IPS-15b (cell line): ENCODE measurements around the gene DDX31.

Source experiments
- H3K27me3 ChIP-seq: one replicate; pipeline ENCODE4 v1.6.1; 2013; ENCODE audit warnings: low read length; ENCODE audit not compliant: control insufficient read depth, insufficient read depth
- H3K36me3 ChIP-seq: one replicate; pipeline ENCODE4 v1.6.1; 2013; ENCODE audit warnings: low read length; ENCODE audit not compliant: control insufficient read depth, insufficient read depth
- H3K4me1 ChIP-seq: one replicate; pipeline ENCODE4 v1.6.1; 2013; ENCODE audit warnings: mild to moderate bottlenecking, low read length; ENCODE audit not compliant: control insufficient read depth, insufficient read depth
- H3K4me3 ChIP-seq: one replicate; pipeline ENCODE4 v1.5.1; 2013; ENCODE audit warnings: low read depth, low read length
- H3K9ac ChIP-seq: one replicate; pipeline ENCODE4 v1.6.1; 2013; ENCODE audit warnings: low read depth, mild to moderate bottlenecking, low read length
- H3K9me3 ChIP-seq: one replicate; pipeline ENCODE4 v1.6.1; 2013; ENCODE audit warnings: mild to moderate bottlenecking, low read length; ENCODE audit not compliant: control insufficient read depth, insufficient read depth

Gene DDX31

GRCh38 chr9:132647355-132647754 lies 22.4 kb downstream of the DDX31 start:
- no peaks in the 10 kb centered on the region for H3K27me3 ChIP-seq
- H3K36me3 ChIP-seq: peaks cover 34% of the 10 kb centered on the region
- no peaks in the 10 kb centered on the region for H3K9me3 ChIP-seq
- H3K4me1 ChIP-seq: no peaks in the 10 kb centered on the region
- no peak overlapping the region for H3K4me3 ChIP-seq
- H3K9ac ChIP-seq: no peak overlapping the region

DNA sequence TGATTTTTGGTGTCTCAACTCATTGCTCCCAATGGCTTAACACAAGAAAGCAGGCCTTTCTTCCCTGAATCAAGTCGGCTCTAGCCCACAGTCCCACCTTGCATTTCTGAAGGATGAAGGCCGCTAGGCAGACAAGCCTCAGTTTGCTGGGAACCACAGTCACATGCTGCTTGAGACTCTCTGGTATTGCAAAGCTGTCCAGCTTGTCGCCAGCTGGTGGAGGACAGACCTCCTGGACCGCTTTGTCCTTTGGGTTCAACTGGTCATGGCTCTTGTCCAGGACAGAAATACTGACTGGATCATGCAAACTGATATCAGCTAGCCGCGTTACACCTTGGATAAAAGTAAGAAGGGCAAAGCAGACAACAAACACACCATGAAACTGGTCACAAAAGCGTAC lies 23.1 kb downstream of the DDX31 start:
- Histone ChIP-seq H3K4me3 (no peak overlapping the region), H3K36me3 (peaks cover 33% of the 10 kb centered on the region), H3K27me3 (no peaks in the 10 kb centered on the region), H3K9me3 (no peaks in the 10 kb centered on the region), H3K9ac (no peak overlapping the region), H3K4me1 (no peaks in the 10 kb centered on the region)

DNA sequence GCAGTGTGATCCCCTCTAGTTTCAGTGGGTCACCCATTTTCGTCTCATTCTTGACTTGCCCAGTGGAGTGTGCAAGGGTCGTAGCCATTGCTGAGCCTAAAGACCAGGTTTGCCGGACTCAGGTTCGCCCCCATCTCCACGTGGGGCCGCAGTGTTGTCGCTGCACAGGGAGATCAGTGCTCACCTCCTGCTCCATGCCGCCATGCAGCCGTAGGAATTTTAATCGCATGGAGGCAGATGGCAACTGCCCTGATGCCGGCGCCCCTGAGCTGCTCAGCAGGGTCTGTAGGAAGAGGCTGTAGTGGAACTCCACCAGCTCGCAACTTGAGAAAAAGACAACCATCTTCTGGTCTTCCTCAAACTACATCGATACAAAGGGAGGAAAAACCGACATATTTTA lies 24.1 kb downstream of the DDX31 start:
- Histone ChIP-seq H3K27me3 (no peaks in the 10 kb centered on the region), H3K36me3 (peaks cover 35% of the 10 kb centered on the region), H3K4me1 (no peaks in the 10 kb centered on the region), H3K4me3 (no peak overlapping the region), H3K9ac (no peak overlapping the region), H3K9me3 (no peaks in the 10 kb centered on the region)

- Histone ChIP-seq H3K4me1 (no peaks in the 10 kb centered on the region), H3K9ac (no peak overlapping the region), H3K27me3 (no peaks in the 10 kb centered on the region), H3K4me3 (no peak overlapping the region), H3K9me3 (no peaks in the 10 kb centered on the region), H3K36me3 (peaks cover 35% of the 10 kb centered on the region)
Observed at GRCh38 chr9:132645306-132645705, 24.5 kb downstream of the DDX31 start.

DNA sequence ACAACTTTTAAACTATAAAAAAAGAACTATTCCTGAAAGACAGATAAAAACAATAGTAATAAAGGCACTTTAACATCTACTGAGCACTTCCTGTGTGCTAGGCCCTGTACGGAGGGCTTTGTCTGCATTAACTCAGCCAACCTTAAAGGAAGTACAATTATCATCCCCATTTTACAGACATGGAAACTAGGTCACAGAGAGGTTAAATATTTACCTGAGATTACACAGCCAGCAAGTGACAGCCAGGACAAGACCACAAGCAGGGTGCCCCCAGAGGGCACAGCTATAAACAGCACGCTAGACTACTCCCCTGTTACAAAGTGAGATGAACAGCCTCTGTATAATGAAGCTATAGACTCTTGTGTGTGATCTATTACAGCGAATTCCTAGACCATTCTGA lies 25.5 kb downstream of the DDX31 start:
- H3K36me3 ChIP-seq: peaks cover 35% of the 10 kb centered on the region
- no peaks in the 10 kb centered on the region for H3K27me3 ChIP-seq
- no peaks in the 10 kb centered on the region for H3K9me3 ChIP-seq
- no peaks in the 10 kb centered on the region for H3K4me1 ChIP-seq
- no peak overlapping the region for H3K4me3 ChIP-seq
- H3K9ac ChIP-seq: no peak overlapping the region

- Histone ChIP-seq H3K9ac (no peak overlapping the region), H3K36me3 (peaks cover 15% of the 10 kb centered on the region), H3K9me3 (no peaks in the 10 kb centered on the region), H3K4me3 (no peak overlapping the region), H3K4me1 (no peaks in the 10 kb centered on the region), H3K27me3 (no peaks in the 10 kb centered on the region)
Observed at GRCh38 chr9:132641216-132641615, 28.6 kb downstream of the DDX31 start.

GRCh38 chr9:132639322-132639721 lies 30.5 kb downstream of the DDX31 start:
- H3K27me3 ChIP-seq: no peaks in the 10 kb centered on the region
- H3K4me1 ChIP-seq: no peaks in the 10 kb centered on the region
- H3K4me3 ChIP-seq: no peak overlapping the region
- H3K9ac ChIP-seq: no peak overlapping the region
- H3K9me3 ChIP-seq: no peaks in the 10 kb centered on the region
- H3K36me3 ChIP-seq: peaks cover 5% of the 10 kb centered on the region

DNA sequence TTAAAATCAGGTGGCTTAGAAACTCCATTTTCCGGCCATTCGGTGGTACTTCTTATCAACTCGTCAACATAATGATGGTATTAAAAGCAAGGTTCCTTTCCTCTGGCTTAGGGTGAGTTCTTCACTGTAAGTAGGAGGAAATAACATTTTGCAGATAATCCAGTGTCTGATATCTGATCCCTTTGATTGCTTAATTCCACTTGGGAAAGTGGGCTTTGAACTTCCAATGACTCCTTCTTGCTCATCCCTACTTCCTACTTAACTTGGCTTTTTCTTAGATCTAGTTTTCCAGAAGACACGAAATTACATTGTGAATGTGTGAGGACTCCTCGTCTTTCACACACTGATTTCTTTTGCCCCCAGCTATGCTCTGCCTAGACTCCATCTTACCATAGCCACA lies 31.5 kb downstream of the DDX31 start:
- H3K36me3 ChIP-seq: peaks cover 5% of the 10 kb centered on the region
- H3K9me3 ChIP-seq: no peaks in the 10 kb centered on the region
- H3K27me3 ChIP-seq: no peaks in the 10 kb centered on the region
- no peaks in the 10 kb centered on the region for H3K4me1 ChIP-seq
- H3K9ac ChIP-seq: no peak overlapping the region
- no peak overlapping the region for H3K4me3 ChIP-seq

- no peaks in the 10 kb centered on the region for H3K4me1 ChIP-seq
Observed at GRCh38 chr9:132637801-132638200, 32.0 kb downstream of the DDX31 start.

GRCh38 chr9:132637351-132637750 lies 32.4 kb downstream of the DDX31 start:
- Histone ChIP-seq H3K36me3 (peaks cover 5% of the 10 kb centered on the region), H3K4me3 (no peak overlapping the region), H3K9ac (no peak overlapping the region), H3K27me3 (no peaks in the 10 kb centered on the region), H3K9me3 (no peaks in the 10 kb centered on the region), H3K4me1 (no peaks in the 10 kb centered on the region)

More at GRCh38 chr9:132637801-132638200, 32.0 kb downstream of the DDX31 start:
- Histone ChIP-seq H3K4me3 (no peak overlapping the region), H3K9ac (no peak overlapping the region), H3K27me3 (no peaks in the 10 kb centered on the region), H3K36me3 (peaks cover 5% of the 10 kb centered on the region), H3K9me3 (no peaks in the 10 kb centered on the region)

DNA sequence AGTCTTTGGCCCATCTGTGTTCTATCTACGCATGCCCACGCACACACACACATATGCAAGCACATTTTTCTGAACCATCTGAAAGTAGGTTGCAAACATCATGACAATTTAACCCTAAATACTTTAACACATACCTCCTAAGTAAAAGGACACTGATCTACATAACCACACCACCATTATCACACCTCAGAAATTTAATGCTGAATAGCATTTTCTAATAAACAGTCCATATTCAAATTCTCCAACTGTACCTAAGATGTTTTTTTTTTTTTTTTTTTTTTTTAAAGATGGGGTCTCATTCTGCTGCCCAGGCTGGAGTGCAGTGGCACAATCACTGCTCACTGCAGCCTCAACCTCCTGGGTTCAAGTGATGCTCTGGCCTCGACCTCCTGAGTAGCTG lies 35.5 kb downstream of the DDX31 start:
- no peak overlapping the region for H3K9ac ChIP-seq
- H3K9me3 ChIP-seq: no peaks in the 10 kb centered on the region
- H3K36me3 ChIP-seq: peaks cover 13% of the 10 kb centered on the region
- H3K27me3 ChIP-seq: no peaks in the 10 kb centered on the region
- H3K4me1 ChIP-seq: no peaks in the 10 kb centered on the region
- no peak overlapping the region for H3K4me3 ChIP-seq

- Histone ChIP-seq H3K4me3 (no peak overlapping the region), H3K9ac (no peak overlapping the region), H3K9me3 (no peaks in the 10 kb centered on the region), H3K4me1 (peaks cover 7% of the 10 kb centered on the region), H3K36me3 (peaks cover 21% of the 10 kb centered on the region), H3K27me3 (no peaks in the 10 kb centered on the region)
Observed at GRCh38 chr9:132632413-132633129, 37.2 kb downstream of the DDX31 start.
